PC-3 (cell line): ENCODE results near the gene RHOBTB3.

Source experiments
- CTCF ChIP-seq: fragments of 300-600 bp; sonication (generic); conservative IDR thresholded peaks from 2 replicates; pipeline ENCODE4 v1.5.1; 2017; ENCODE audit warnings: antibody characterized with exemption, low read depth, mild to moderate bottlenecking, low read length
- EZH2 ChIP-seq: fragments of 300-600 bp; sonication (generic); IDR thresholded peaks from one replicate; pipeline ENCODE4 v1.6.1; 2017; ENCODE audit warnings: antibody characterized with exemption, mild to moderate bottlenecking, low read length; ENCODE audit not compliant: unreplicated experiment
- EZH2phosphoT487 ChIP-seq: fragments of 300-600 bp; sonication (generic); IDR thresholded peaks from 2 replicates; pipeline ENCODE4 v1.6.1; 2018; ENCODE audit warnings: mild to moderate bottlenecking, antibody characterized with exemption, low read length, borderline replicate concordance

- TF ChIP-seq CTCF (no peak), EZH2phosphoT487 (no peak), EZH2 (no peak)
Observed at GRCh38 chr5:95720094-95720786, 10.9 kb upstream of the RHOBTB3 start.
